PFSK-1 (cell line): ENCODE results near the gene LSM3.

Source experiments
- POLR2AphosphoS5 ChIP-seq: IDR thresholded peaks from 2 replicates; pipeline ENCODE4 v1.6.1; 2012; ENCODE audit warnings: low read depth, mild to moderate bottlenecking, control low read depth, low read length, moderate library complexity
- REST ChIP-seq, 2 experiments: IDR thresholded peaks; 2 replicates each; pipeline versions ENCODE4 v1.6.1 to v1.8.0; 2011 to 2012; ENCODE audit warnings: low read depth in 2 of 2, low read length in 2 of 2, control low read depth in 1 of 2, inconsistent platforms in 1 of 2, mild to moderate bottlenecking in 1 of 2, moderate library complexity in 1 of 2; ENCODE audit not compliant: insufficient read depth in 1 of 2

GRCh38 chr3:14143271-14144225 lies 35.1 kb upstream of the LSM3 start:
- TF ChIP-seq REST (IDR thresholded peaks at IDR 0.05; ENCODE audit: insufficient read depth in 1 of 2, low read depth in 2 of 2, low read length in 2 of 2) (no peak), POLR2AphosphoS5 (peak; percentile 33; the same call in 1 of the 2 replicates)
